Measurements from ENCODE around the gene WHAMM. TPM values are rescaled to one million over a fixed set of nuclear protein-coding genes. Genes with fewer than 3 reads are reported as not detected.

The WHAMM gene
- total RNA-seq, 6 donors from 2014 or later, result 10.6 to 15.7 (median 11.6) TPM

- Histone ChIP-seq H3K27ac (no peak overlapping the region), H3K4me3 (no peak overlapping the region), H3K27me3 (no peaks in the 10 kb centered on the region), H3K36me3 (no peaks in the 10 kb centered on the region), H3K9me3 (no peaks in the 10 kb centered on the region), H3K4me1 (no peaks in the 10 kb centered on the region)
- ATAC-seq (ENCODE audit: low FRiP score in 2 of 2), result no peak
- no peak for DNase-seq
- WGBS, 2 donors, result 83 to 90% methylated on average over 3 of the region's 3 CpGs
- TF ChIP-seq EP300 (IDR thresholded peaks at IDR 0.05) (no peak), POLR2AphosphoS5 (IDR thresholded peaks at IDR 0.05) (no peak), POLR2A (IDR thresholded peaks at IDR 0.05) (no peak), CTCF (IDR thresholded peaks at IDR 0.05) (no peak)
Observed at GRCh38 chr15:82778755-82779154, 30.7 kb upstream of the WHAMM start.

DNA sequence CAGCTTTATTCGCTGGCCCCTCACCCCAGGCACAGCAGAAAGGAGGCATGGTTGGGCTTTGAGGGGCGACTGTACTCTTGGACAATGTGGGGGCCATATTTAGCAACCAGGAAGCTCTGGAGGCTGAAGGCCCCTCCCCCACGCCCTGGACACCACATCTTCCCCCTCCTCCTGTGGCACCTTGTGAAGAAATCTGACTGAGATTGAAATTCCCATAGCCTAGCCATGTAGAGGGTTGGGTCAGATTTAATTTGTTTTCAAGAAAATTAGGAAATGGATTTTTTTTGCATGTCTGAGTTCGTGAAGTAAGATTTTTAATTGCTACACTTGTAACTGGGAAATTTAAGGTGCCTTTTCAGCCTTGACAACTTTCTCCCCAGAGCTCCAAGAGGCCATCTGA lies 28.1 kb upstream of the WHAMM start:
- H3K27me3 ChIP-seq, result no peaks in the 10 kb centered on the region
- TF ChIP-seq EP300 (IDR thresholded peaks at IDR 0.05) (no peak), POLR2AphosphoS5 (IDR thresholded peaks at IDR 0.05) (no peak), POLR2A (IDR thresholded peaks at IDR 0.05) (no peak), CTCF (IDR thresholded peaks at IDR 0.05) (no peak)
- H3K4me3 ChIP-seq, result no peak overlapping the region
- H3K4me1 ChIP-seq, result no peaks in the 10 kb centered on the region
- WGBS, 2 donors, result 71 to 84% methylated on average over 3 to 4 of the region's 4 CpGs
- DNase-seq, result no peak
- no peaks in the 10 kb centered on the region for H3K36me3 ChIP-seq
- no peak for ATAC-seq (ENCODE audit: low FRiP score in 2 of 2)
- no peaks in the 10 kb centered on the region for H3K9me3 ChIP-seq
- H3K27ac ChIP-seq, result no peak overlapping the region

- Histone ChIP-seq H3K27me3 (no peaks in the 10 kb centered on the region), H3K4me1 (no peaks in the 10 kb centered on the region), H3K36me3 (no peaks in the 10 kb centered on the region), H3K27ac (no peak overlapping the region), H3K9me3 (no peaks in the 10 kb centered on the region), H3K4me3 (no peak overlapping the region)
- TF ChIP-seq POLR2AphosphoS5 (IDR thresholded peaks at IDR 0.05) (no peak), CTCF (IDR thresholded peaks at IDR 0.05) (no peak), POLR2A (IDR thresholded peaks at IDR 0.05) (no peak), EP300 (IDR thresholded peaks at IDR 0.05) (no peak)
- DNase-seq (no peak), ATAC-seq (ENCODE audit: low FRiP score in 2 of 2) (no peak)
- WGBS, 2 donors, result 77 to 90% methylated on average over 2 of the region's 2 CpGs
Observed at GRCh38 chr15:82788496-82788895, 20.9 kb upstream of the WHAMM start.

- no peaks in the 10 kb centered on the region for H3K36me3 ChIP-seq
- DNase-seq, result no peak
- H3K27ac ChIP-seq, result no peak overlapping the region
- no peaks in the 10 kb centered on the region for H3K9me3 ChIP-seq
- H3K4me3 ChIP-seq, result no peak overlapping the region
- H3K27me3 ChIP-seq, result no peaks in the 10 kb centered on the region
- WGBS, 2 donors, result 89 to 93% methylated on average over 1 of the region's 1 CpG
- H3K4me1 ChIP-seq, result no peaks in the 10 kb centered on the region
- ATAC-seq (ENCODE audit: low FRiP score in 2 of 2), result no peak
- no peak for TF ChIP-seq POLR2A (IDR thresholded peaks at IDR 0.05)
- no peak for TF ChIP-seq EP300 (IDR thresholded peaks at IDR 0.05)
- TF ChIP-seq POLR2AphosphoS5 (IDR thresholded peaks at IDR 0.05), result no peak
- no peak for TF ChIP-seq CTCF (IDR thresholded peaks at IDR 0.05)
Observed at GRCh38 chr15:82789491-82789890, 19.9 kb upstream of the WHAMM start.

GRCh38 chr15:82790321-82790720 lies 19.1 kb upstream of the WHAMM start:
- ATAC-seq (ENCODE audit: low FRiP score in 2 of 2) (no peak), DNase-seq (no peak)
- H3K9me3 ChIP-seq, result no peaks in the 10 kb centered on the region
- TF ChIP-seq CTCF (IDR thresholded peaks at IDR 0.05) (no peak), POLR2A (IDR thresholded peaks at IDR 0.05) (no peak), EP300 (IDR thresholded peaks at IDR 0.05) (no peak), POLR2AphosphoS5 (IDR thresholded peaks at IDR 0.05) (no peak)
- no peak overlapping the region for H3K27ac ChIP-seq
- H3K4me1 ChIP-seq, result no peaks in the 10 kb centered on the region
- no peak overlapping the region for H3K4me3 ChIP-seq
- WGBS, 2 donors, result 91% methylated on average over 11 of the region's 11 CpGs
- no peaks in the 10 kb centered on the region for H3K27me3 ChIP-seq
- H3K36me3 ChIP-seq, result no peaks in the 10 kb centered on the region
